Mesothelial cell of epicardium (in vitro differentiated cells): ENCODE results near the gene NPFFR1. TPM values are rescaled to one million over a fixed set of nuclear protein-coding genes. Genes with fewer than 3 reads are reported as not detected.

Experiments used
- DNase-seq, 2 experiments: peaks; one replicate each; pipeline ENCODE4 v3.0.0; 2021; ENCODE audit warnings: low spot score in 2 of 2; ENCODE audit not compliant: unreplicated experiment in 2 of 2
- H3K27ac Mint-ChIP-seq: 2 replicates; pipeline ENCODE4 v1.8.0; 2021; ENCODE audit warnings: mixed read lengths
- H3K27me3 Mint-ChIP-seq: 2 replicates; pipeline ENCODE4 v1.8.0; 2021; ENCODE audit warnings: low read depth, mixed read lengths
- H3K36me3 Mint-ChIP-seq: 2 replicates; pipeline ENCODE4 v1.8.0; 2021; ENCODE audit warnings: mixed read lengths
- H3K4me1 Mint-ChIP-seq: 2 replicates; pipeline ENCODE4 v1.8.0; 2021; ENCODE audit warnings: mixed read lengths
- H3K4me3 Mint-ChIP-seq: 2 replicates; pipeline ENCODE4 v1.8.0; 2021; ENCODE audit warnings: mild to moderate bottlenecking, moderate library complexity, mixed read lengths
- H3K9me3 Mint-ChIP-seq: 2 replicates; pipeline ENCODE4 v1.8.0; 2021; ENCODE audit warnings: mixed read lengths
- total RNA-seq: library from RNA; stranded (reverse); gene quantifications from 3 replicates; pipeline ENCODE4 v1.2.1, GENCODE V29; 2021
- TF ChIP-seq, protein P1 (sequence below): fragments of 200-600 bp; sonication (generic); IDR thresholded peaks from one replicate; pipeline ENCODE4 v1.5.0; 2021; ENCODE audit warnings: antibody characterized with exemption; ENCODE audit not compliant: unreplicated experiment

Gene NPFFR1
- total RNA-seq, 1 donor from 2014 or later, result 0.13 TPM

DNA sequence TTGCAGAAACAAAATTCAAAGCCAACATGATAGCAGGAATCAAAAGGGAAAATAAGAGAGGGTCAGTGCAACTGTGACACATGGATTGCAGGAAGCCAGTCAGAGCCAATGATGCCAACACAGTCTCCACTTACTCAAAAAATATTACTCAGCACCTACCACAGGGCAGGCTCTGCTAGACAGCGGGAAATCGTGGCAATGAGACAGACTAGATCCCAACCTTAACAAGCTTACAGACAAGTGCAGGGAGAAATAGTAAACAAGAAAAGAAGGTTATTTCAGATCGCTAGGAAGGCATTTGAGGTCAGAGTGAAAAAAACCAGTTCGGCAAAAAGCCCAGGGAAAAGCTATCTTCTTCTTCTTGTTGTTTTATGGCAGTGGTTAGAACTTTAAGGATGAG is 45.2 kb upstream of the NPFFR1 start:
- no peaks in the 10 kb centered on the region for H3K36me3 Mint-ChIP-seq
- H3K9me3 Mint-ChIP-seq, result no peaks in the 10 kb centered on the region
- TF ChIP-seq, protein P1, sequence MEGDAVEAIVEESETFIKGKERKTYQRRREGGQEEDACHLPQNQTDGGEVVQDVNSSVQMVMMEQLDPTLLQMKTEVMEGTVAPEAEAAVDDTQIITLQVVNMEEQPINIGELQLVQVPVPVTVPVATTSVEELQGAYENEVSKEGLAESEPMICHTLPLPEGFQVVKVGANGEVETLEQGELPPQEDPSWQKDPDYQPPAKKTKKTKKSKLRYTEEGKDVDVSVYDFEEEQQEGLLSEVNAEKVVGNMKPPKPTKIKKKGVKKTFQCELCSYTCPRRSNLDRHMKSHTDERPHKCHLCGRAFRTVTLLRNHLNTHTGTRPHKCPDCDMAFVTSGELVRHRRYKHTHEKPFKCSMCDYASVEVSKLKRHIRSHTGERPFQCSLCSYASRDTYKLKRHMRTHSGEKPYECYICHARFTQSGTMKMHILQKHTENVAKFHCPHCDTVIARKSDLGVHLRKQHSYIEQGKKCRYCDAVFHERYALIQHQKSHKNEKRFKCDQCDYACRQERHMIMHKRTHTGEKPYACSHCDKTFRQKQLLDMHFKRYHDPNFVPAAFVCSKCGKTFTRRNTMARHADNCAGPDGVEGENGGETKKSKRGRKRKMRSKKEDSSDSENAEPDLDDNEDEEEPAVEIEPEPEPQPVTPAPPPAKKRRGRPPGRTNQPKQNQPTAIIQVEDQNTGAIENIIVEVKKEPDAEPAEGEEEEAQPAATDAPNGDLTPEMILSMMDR, result no peak
- no peak overlapping the region for H3K27ac Mint-ChIP-seq
- DNase-seq, result no peak
- H3K4me3 Mint-ChIP-seq, result no peak overlapping the region
- H3K4me1 Mint-ChIP-seq, result peaks cover 17% of the 10 kb centered on the region
- no peaks in the 10 kb centered on the region for H3K27me3 Mint-ChIP-seq

DNA sequence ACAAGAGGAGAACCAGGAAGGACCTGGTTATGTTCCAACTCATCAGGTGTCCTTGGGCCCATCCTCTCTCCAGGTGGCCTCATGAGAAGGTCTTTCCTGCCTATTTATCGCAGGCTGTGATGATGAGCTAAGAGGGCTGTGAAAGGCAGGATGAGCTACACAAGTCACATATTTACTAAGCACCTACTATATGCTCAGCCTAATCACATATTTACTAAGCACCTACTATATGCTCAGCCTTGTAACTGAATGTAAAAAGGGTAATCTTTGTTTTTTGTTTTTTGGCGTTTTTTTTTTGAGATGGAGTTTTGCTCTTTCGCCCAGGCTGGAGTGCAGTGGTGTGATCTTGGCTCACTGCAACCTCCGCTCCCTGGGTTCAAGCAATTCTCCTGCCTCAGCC is 44.2 kb upstream of the NPFFR1 start:
- H3K4me1 Mint-ChIP-seq, result peaks cover 17% of the 10 kb centered on the region
- H3K9me3 Mint-ChIP-seq, result no peaks in the 10 kb centered on the region
- H3K4me3 Mint-ChIP-seq, result no peak overlapping the region
- H3K27ac Mint-ChIP-seq, result no peak overlapping the region
- TF ChIP-seq, protein P1, result no peak
- H3K27me3 Mint-ChIP-seq, result no peaks in the 10 kb centered on the region
- no peaks in the 10 kb centered on the region for H3K36me3 Mint-ChIP-seq
- DNase-seq, result no peak

DNA sequence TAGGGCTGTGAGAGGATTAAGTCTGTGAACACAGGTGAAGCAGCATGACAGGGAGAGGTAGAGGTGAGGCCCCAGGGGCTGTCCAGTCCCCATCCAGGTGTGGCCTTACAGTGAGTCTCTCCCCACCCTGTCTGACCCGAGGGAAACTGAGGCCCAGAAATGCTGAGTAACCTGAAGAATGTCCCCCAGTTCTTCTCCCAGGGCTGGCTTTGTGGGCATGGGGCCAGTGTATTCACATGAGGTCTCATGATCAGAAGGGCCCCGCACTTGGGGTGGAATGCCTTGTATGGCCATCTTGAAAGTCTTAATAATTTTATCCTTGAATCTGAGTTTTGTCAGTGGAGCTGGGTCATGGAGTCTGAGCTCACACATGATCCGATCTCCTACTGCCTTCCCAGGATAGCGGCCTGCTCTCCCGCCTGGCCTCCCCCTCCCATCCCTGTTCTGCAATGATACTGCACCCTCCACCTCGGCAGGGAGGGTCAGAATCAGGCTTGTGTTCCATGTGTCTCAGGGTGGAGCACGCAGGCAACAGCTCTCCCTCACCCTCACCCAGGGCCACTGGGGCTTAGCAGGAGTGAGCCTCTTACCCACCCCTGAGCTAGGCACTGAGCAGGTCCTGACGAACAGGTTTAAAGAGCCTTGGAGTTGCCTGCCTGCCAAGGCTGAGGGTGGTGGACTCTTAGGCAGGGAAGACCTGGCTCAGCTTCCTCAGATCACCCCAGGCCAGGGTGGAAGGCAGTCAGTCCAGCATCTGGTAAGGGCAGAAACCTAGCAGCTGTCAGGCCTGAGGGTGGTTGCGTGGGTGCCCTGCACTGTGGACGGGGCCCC is 41.4 kb upstream of the NPFFR1 start:
- no peak overlapping the region for H3K27ac Mint-ChIP-seq
- H3K4me1 Mint-ChIP-seq, result peaks cover 4% of the 10 kb centered on the region

DNA sequence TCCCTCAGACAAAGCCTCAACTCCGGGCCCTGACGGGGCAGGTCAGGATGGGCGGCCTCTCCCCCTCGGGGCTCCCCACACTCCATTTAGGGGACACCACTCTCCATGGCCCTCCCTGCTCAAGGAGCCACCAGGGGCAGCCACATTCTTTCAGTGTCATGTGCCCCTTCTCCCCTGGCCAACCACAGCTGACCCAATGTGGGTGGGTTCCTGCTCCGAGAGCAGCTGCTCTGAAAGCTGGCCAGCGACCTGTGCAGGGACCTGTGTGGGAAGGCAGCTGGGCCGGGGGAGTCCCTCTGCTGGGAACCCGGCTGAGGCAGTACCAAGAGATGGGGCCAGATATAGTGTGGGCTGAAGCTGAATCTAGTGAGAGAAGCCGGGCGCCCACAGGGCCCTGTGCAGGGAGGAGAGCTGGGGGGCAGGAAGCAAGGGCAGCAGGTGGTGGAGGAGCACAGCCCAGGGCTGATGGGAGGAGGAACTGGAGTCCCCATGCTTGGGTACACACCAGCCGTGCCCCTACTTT is 40.6 kb upstream of the NPFFR1 start:
- no peak for DNase-seq
- H3K27me3 Mint-ChIP-seq, result no peaks in the 10 kb centered on the region
- no peak overlapping the region for H3K27ac Mint-ChIP-seq

More for the DNA sequence above, 41.4 kb upstream of the NPFFR1 start:
- TF ChIP-seq, protein P1, result no peak
- no peak overlapping the region for H3K4me3 Mint-ChIP-seq
- no peaks in the 10 kb centered on the region for H3K27me3 Mint-ChIP-seq
- H3K36me3 Mint-ChIP-seq, result no peaks in the 10 kb centered on the region
- no peaks in the 10 kb centered on the region for H3K9me3 Mint-ChIP-seq
- DNase-seq, result no peak

DNA sequence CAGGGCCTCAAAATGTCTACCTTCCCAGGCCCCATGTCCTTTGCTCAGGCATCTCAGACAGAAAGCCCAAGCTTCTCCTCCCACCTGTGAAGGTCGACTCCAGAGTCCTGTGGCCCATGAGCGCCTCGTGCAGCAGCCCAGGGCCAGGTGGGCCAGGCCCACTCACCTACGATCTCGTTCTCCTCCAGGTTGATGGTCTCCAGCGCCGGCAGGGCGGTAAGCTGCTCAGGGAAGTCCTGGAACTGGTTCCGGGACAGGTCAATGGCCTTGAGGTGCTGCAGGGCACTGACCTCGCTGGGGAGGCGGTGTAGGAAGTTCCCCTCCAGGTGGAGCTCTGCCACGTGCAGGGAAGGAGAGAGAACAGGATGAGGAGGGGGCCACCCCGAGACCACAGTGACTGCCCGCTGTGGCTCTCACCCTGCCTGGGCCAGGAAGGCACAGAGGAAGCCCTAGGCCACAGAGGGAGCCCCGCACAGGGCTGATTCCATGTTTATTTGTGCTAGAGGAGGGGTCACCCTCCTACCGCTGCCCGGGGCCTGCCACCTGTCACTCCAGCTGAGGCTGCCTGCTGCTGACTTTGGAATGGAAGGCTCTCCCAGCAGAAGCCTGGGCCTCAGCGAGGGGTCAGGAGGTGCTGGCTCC is 40.0 kb upstream of the NPFFR1 start:
- TF ChIP-seq, protein P1, result no peak
- Mint-ChIP-seq H3K4me1 (peaks cover 4% of the 10 kb centered on the region), H3K27ac (no peak overlapping the region), H3K27me3 (no peaks in the 10 kb centered on the region), H3K36me3 (peaks cover 1% of the 10 kb centered on the region), H3K9me3 (no peaks in the 10 kb centered on the region), H3K4me3 (no peak overlapping the region)
- no peak for DNase-seq

More for the DNA sequence above, 40.6 kb upstream of the NPFFR1 start:
- Mint-ChIP-seq H3K4me1 (peaks cover 4% of the 10 kb centered on the region), H3K4me3 (no peak overlapping the region), H3K9me3 (no peaks in the 10 kb centered on the region), H3K36me3 (no peaks in the 10 kb centered on the region)
- TF ChIP-seq, protein P1, result no peak
